NCI-H1417 (cell line): ENCODE results near the gene GRIK4.

Experiments
- DNase-seq, 3 experiments: peaks; one replicate each; lab custom pipeline; 2025; lab: John Stamatoyannopoulos, UW

The GRIK4 gene

DNA sequence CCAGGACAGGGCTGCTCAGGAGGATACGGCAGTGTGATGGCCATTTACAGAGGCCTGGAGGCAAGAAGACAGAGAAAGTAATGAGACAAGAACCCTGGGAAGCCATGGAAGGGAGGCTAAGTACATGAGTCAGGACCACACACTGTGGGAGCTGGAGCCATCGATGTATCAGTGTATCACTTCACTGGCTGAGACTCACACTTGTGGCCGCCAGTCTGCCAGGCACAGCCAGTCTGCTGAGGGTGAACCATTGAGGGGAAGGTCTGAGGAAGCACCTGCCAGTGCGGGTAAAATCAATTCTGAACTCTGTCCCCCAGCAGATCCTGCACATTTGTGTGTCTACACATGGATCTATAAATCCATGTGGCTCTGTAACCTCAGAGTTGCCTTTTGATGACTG lies 195.6 kb downstream of the GRIK4 start:
- no peak for DNase-seq

DNA sequence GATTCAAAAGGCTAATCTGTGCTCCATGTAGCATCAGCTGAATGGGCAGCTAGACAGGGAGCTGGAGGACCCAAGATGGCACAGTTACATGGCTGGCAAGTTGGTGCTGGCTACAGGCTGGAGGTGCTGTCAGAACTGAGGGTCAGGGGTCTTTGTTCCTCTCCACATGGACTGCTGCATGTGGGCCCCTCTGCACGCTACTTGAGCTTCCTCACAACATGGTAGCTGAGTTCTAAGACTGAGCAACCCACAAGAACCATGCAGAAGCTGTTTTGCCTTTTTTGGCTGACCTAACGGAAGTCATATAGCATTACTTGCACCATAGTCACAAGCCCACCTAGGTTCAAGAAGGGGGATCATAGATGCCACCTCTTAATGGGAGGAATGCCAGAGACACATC lies 196.1 kb downstream of the GRIK4 start:
- DNase-seq: no peak

DNA sequence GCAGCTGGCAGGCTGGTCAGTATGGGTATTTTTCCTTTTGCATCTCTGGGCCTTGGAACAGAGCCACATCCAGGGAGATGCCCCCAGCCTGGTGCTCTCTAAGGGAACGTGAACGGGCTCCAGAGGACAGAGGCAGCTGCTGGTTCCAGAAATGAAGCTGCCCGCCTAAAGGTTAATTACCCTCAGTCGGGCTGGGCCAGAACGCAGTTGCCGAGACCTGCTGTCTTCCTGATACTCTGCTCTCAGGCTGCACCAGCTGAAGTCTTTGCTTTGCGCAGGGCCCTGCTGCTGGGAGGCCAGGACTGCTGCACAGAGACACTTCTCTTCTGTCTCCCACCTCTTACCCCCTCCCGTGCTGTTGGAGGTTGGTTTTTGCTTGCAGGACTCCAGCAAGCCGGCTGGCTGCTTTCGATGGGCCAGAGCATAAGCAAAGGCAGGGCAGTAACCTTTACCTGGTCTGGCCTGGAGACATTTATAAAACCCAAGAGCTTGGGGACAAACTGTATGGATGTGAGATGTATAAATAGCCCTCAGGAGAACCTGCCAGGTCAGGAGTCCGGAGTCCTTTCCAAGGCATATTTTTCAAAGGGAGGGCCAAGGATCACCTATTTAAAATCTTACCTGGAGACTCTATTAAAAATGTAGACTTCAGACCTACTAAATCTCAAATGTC lies 197.1 kb downstream of the GRIK4 start:
- DNase-seq: no peak

DNA sequence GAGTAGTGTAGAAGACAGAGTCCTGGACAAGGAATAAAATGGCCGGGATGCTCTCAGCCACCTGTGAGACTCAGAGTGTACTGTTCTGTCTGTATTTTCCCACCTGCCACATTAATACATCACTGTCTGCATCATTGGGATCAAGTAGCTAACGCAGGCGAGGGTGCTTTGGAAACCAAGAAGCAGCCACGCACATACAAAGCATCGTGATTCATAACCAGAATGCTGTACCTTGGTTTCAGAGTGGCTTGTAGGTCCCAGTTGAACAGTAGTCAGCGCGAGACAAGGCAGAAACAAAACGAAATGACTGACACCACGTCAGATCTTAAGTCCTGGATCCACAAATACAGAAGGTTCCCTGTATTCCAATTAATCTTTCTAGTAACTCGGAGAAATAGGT lies 198.3 kb downstream of the GRIK4 start:
- DNase-seq: peak in 1 of 3 experiments; percentile 36

DNA sequence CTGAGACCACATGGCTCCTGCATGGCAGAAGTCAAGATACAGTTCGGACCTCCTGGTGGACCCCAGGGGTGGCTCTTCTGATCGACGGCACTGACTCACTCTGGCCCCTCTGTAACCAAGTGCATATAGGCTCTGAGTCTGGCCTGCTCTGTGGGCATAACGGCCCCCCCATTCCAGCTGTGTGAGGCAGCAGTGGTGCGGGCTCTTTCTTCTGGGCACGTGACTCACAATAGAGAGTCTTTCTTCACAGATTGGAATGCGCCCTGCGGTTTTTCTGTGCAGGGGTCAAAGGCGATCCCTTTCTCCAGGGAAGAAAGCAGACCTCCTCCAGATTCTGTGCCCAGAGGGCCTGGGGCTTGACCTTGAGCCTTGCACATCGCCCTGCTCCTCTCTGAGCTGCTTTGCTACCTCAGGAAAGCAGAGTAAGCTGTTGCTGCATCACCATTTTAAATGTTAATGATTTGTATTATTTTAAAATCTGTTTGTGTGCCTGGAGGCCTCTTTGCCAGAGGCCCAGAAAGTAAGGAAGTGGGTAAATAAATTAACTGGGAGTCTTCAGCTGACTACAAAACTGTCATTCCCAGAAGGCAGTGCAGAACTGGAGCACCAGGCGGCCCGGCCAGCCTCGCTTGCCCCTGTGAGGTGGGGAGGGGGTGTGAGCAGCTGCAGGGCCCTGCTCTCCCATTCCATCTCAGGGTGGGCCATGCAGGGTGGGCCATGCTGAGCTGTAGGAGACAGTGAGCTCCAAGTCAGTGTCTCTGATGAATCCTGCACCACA lies 199.0 kb downstream of the GRIK4 start:
- DNase-seq: no peak

DNA sequence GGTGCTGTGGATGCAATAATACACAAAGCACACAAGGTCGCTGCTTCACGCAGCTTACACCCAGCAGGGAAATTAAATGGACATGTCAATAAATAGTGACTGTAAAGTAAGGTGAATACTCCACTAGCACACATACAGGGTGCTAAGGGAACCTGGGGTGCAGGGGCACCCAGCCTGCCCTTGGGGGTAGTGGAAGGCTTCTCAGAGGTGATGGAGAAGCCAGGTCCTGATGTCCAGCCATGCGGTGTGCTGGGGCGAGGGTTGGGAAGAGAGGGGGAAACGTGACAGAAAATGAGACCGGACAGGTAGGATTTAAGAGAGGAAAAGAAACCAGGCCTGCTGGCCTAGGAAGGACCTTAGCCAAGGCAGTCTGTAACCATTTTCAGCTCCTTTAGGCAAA lies 200.5 kb downstream of the GRIK4 start:
- no peak for DNase-seq

DNA sequence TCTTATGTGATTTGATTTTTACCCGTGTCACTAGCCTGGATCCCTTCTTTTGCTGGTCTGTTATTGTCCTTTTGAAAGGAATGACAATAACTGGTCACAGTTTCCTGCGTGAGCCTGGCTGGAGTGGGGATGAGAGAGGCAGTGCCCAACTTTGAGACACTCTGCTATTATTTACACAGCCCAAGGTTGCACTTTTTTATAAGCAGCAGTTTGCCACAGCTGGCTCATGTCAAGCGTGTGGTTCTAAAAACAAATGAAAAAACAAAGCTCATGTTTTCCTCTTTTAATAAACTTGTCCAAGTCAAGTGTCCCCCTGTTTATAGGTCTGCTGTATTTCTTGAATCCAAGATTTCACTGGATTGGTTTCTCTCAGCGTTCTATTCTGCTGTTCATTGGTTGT lies 201.3 kb downstream of the GRIK4 start:
- DNase-seq: no peak

DNA sequence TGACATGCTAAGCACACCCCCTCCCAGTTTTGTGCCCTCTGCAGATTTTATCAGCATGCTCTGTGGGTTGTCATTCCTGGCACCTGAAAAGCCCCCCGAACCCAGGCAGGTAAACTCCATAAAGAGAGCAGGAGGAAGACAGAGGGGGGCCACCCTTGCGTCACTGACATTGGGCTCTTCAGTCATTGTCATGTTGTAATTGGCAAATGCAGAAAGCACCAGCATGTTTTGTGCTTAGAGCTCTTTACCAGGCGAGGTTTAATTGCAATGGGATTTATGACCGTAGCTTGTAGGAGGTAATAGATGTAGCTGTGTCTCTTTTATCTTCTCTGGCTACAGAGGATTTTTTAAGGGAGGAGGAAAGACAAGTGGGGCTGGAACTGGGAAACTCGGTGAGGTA lies 201.7 kb downstream of the GRIK4 start:
- peak in 1 of 3 experiments; percentile 57 for DNase-seq

DNA sequence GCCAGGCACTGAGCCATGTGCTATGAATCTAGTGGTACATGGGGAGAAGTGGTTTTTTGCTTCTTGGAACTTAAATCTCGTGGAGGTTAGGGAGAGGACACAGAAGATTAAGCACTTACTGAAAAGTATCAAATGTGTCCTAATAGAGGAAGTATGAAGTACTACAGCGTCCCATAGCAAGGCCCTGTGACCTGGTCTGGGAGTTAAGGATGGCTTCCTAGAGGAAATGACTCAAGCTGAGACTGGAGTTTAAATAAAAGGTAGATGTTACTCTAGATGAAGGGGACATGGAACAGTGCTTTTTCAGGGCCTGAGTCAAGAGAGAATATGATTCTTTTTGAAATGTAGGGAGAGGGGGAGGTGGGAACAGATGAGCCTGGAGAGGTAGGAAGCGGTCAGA lies 202.9 kb downstream of the GRIK4 start:
- DNase-seq: no peak

DNA sequence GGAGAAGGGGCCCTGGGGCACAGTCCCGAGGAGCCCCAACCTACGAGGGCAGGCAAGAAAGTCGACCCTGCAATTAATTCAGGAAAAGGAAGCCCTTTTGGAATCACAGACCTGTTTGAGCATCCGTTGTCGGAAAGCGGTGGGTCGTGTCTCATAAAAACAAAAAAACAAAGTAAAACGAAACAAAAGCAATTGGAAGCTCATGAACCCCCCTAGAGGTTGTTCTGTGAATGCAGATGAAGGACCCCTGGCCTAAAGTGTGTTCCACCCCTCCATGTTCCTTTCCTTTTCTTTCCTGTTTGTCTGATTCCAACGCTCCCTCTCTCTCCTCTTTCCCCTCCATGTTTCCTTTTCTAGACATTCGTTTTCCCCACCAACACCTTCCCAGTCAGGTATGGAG lies 203.7 kb downstream of the GRIK4 start:
- no peak for DNase-seq

DNA sequence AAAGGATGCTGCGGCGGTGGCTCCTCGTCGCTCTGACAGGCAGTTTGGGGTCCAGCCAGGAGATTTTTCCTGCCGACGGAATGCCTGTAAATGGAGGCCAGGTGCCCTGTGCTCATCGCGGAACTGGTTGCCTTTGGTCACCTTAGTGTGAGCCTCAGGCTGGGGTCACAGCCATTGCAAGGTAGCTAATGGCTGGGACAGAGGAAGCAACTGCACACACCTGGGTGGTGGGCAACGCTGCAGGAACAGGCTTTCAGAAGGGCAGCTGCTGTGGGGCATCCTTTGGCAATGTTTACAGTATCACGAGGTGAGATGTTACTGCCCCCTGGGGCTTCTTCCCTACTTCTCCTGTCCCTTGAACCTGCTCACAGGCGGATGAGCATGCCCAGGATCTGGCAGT lies 205.5 kb downstream of the GRIK4 start:
- DNase-seq: no peak

DNA sequence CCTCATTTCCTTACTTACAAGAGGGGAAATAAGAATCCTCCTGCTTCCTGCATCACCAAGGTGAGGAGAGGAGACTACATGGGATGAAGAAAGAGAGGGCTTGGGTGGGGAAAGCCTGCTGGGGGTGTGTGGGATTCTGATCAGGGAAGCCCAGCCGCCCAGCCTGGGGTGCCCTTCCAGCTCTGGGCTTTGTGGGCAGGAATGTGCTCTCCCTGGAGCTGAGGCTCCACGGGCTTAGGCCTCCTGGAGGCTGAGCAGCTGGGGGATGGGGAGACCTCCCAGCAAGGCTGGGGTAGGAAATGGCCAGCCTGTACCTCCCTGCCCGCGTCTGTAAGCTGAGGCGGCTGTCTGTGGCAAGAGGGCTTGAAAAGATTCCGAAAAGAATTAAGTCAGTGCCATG lies 206.1 kb downstream of the GRIK4 start:
- no peak for DNase-seq

DNA sequence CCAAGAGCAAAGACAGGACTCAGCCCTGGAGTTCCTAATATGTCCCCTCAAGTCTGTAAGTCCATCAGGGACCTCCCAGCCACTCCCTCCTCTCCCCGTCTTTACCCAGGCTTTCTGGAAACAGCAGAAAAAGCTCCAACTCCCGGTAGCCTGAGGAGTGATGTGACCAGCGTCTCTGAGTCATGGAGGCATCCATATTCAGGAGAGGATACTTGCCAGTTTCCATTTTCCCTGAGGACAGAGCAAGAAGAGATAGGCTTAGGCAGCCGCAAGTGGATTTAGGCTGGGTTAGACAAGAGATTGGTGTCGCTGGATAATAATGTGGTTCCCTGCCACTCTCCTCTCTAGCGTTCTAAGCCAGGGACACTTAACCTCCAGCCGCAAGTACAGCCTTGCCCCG lies 206.6 kb downstream of the GRIK4 start:
- no peak for DNase-seq

DNA sequence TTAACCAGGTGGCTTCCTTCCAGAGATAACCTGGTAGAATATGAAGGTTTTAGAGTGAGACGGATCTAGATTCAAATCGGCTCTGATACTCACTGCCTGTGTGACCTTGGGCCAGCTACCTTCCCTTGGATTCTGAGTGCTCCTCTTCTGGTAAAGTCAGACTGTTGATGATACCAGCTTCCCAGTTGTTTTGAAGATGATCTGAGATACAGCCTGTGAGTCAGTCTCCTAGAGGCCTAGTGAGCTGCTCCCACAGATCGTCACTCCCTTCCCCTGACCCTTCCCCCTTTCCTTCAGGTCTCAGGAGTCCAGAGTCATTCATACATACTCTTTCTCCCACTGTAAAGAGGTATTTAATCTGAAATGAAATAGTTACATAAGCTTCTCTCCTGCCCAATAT lies 207.8 kb downstream of the GRIK4 start:
- no peak for DNase-seq

DNA sequence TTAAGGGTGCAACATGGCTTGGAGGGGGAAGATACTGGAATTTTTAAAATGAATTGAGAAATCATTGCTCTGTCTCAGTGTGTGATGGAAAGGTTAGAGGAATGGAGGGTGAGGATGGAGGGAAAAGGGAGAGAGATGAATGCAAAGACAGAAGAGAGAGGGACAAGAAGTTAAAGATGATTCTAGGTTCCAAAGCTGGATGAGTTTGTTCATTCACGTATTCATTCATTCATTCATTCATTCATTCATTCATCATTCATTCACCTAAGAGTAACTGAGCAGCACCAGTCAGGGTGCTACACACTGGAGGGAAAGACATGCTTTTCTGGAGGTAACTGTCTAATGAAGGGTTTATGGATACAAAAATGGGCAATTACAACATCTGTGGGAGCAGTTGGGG lies 209.2 kb downstream of the GRIK4 start:
- no peak for DNase-seq

DNA sequence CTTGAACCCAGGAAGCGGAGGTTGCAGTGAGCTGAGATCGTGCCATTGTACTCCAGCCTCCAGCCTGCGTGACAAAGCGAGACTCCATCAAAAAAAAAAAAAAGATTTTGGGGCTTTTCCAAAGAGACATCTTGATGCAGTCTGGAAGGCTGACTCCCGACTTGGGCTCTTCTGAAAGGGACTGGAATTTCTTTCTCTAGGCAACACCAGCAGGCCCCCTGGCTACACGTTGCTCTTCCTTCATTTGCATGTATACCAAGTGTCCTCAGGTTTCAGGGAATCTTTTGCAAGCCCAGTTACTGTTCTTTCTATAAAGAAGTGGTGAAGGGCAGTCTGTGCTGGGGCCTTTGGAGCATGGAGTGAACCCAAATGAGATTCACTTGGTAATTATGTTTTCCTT lies 211.0 kb downstream of the GRIK4 start:
- no peak for DNase-seq

DNA sequence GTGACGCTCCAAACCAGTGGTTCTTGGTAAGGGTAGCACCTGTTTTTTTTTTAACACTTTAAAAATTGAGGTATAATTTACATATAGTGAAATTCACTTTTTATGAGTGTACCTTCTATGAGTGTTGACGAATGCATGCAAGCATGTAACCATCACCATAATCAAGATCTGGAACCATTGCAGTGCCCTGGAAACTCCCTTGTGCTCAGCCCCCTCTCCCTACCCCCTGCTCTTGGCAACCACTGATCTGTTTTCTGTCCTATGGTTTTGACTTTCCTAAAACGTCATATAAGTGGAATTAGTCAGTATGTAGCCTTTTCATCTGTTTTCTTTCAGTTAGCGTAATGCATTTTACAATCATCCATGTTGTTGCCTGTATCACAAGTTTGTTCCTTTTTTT lies 212.2 kb downstream of the GRIK4 start:
- DNase-seq: no peak

DNA sequence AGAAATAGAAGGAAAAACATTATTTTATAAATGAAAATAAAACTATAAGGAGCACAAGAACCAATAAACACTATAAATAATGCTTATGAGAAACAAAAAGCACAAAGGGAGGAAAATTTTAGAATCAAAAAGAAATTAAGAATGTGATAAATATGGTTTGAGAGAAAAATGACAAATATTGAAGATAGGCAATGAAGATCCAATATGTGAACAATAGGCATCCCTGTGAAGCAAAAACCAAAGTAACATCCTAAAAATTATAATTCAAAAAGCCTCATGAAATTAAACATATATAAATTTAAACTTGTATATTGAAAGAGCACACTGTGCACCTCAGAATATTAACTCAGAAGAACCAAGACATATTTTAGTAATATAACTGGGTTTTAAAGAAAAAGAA lies 216.2 kb downstream of the GRIK4 start:
- DNase-seq: no peak

DNA sequence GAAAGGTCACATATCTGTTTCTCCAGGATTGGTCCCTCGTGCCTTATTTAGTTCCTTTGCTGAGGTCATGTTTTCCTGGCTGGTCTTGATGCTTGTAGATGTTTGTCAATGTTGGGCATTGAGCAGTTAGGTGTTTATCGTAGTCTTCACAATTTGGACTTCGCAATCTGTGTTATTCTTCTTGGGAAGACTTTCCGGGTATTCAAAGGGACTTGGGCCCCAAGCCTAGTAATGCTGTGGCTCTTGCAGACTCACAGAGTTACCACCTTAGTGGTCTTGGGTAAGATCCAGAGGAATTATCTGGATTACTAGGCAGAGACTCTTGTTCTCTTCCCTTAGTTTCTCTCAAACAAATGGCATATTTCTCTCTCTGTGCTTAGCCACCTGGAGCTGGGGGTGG lies 223.5 kb downstream of the GRIK4 start:
- no peak for DNase-seq

DNA sequence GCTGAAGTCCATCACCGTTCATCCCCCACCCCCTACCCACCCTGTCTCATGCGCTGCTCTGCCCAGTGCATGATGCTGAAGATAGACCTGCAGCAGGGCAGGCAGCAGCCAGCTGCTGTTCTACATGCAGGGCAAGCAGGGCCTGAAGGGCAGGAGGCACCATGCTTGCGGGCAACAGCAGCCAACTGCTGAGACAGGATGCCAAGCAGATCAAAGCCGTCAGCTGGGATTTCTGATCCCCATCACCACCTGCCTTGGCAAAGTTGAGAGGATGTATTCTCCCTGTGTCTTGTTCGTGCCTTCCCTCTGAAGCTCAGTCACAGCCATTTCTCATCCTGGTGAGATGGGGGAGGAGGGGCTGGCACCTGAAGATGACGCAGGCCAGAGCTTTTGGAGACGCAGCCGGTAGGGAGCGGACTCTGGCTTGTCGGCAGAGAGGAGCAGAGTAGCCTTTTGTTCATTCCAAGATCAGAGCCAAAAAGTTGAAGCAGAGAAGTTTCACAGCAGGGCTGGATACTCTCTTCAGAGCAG lies 227.0 kb downstream of the GRIK4 start:
- no peak for DNase-seq

DNA sequence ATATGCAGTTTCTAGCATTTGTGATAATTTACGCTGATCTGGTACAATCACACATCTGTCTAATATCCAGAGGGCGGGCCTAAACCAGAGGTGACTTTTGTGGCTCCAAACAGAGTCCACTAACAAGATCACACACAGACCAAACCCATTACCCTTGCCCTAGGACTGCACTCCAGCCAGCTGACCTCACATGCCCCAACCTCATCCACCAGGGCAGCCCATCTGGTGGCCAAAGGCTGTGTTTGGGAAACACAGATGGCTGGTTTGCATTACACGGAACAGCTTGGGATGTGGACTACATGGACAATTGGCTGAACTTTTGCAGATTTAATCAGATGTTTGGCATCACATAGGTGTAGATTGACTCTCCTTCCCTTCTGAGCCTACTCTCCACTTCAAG lies 228.2 kb downstream of the GRIK4 start:
- no peak for DNase-seq

DNA sequence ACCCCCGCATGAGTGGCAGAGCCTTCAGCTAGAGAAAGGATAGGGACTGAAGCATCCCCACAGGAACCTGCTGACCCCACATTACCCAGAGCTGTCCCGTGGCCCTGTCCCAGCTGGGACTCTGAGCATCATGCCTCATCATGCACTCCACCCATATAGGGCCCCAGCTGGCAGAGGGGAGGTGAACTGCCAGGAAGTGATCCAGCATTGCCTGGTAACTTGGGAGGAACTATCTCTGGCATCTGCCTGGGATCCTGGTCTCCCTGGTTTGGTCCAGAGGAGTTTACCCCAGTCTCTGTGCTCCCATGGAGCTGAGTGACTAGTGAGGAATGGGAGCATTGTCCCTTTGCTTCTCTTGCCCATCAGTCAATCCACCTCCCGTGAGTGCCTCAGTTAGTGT lies 228.8 kb downstream of the GRIK4 start:
- DNase-seq: no peak
